Right renal cortex interstitium (tissue), 3 donors: Measurements from ENCODE around the gene COL23A1. TPM values are rescaled to one million over a fixed set of nuclear protein-coding genes. Genes with fewer than 3 reads are reported as not detected.
"Not testable (repeated sequence)": the region's sequence is repeated elsewhere in the genome, so short reads cannot be mapped to it uniquely, and the experiment has no call there.

Source experiments
- DNase-seq, 3 donors: peaks; one replicate each; pipeline ENCODE4 v3.0.0-alpha.2; 2013; ENCODE audit warnings: low read depth in 3 of 3, low spot score in 2 of 3
- polyA plus RNA-seq, 3 donors: library from polyadenylated mRNA; unstranded; fragments of 120-200 nt; gene quantifications; one replicate each; pipeline ENCODE4 v1.2.1, GENCODE V29; 2013; ENCODE audit not compliant: insufficient read length in 3 of 3

The COL23A1 gene
- polyA plus RNA-seq, 3 donors = 4.8 to 5.2 (median 4.9) TPM

DNA sequence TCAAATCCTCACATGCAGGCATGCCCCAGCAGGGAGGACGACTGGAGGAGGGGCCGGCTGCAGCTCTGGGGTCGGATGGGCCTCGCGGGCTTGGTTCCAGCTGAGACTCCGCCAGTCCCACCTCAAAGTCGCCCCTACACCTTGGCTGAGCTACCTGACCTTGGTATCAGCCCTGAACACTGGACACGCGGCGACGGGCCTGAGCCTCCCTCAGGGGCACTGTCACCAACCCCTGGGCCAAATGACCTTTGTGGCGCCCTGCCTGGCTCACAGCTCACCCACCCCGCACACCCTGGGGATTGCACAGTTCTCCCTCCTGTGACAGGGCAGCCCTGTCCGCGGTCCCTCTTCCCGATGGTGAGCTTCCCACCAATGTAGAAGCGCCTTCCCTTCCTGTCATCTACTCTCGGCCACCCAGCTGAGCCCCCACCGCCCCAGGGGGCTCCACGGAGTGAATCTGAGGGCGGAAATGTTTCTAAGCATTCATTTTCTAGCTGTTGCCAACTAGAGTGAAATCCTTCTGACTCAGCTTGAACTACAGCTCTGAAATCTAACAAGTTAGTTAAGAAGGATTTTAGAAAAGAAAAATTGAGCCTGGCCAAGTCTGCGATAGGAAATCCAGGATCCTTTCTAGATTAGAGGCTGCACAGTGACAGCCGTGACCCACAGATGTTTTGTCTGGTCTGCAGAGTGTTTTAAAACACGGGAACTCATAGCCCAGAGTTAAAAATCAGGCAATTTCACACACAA, 218.7 kb downstream of the COL23A1 start:
- DNase-seq = no peak

DNA sequence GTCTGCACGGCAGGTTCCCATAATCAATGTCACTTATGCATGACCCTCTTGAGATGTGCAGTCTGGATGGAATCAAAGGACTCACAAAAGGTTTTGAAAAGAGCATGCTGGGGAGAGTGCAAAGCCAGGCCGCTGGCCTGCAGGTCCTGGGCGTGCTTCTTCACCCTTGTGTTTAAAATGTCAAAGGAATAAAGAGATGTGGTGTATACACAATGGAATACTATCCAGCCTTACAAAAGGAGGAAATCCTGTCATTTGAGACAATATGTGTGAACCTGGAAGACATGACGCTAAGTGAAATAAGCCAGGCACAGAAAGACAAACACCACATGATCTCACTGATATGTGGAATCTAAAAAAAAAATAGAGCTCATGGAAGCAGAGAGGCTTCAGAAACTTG, 220.1 kb downstream of the COL23A1 start:
- no peak for DNase-seq

DNA sequence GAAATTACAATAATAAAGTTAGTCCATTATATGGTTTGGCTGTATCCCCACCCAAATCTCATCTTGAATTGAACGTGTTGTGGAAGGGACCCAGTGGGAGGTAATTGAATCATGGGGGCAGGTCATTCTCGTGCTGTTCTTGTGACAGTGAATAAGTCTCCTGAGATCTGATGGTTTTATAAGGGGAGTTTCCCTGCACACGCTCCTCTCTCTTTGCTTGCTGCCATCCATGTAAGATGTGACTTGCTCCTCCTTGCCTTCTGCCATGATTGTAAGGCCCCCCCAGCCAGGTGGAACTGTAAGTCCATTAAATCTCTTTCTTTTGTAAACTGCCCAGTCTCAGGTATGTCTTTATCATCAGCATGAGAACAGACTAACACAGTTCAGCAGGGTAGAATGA, 220.7 kb downstream of the COL23A1 start:
- DNase-seq = not testable (repeated sequence)

GRCh38 chr5:178368716-178369300, 221.4 kb downstream of the COL23A1 start:
- DNase-seq = no peak

DNA sequence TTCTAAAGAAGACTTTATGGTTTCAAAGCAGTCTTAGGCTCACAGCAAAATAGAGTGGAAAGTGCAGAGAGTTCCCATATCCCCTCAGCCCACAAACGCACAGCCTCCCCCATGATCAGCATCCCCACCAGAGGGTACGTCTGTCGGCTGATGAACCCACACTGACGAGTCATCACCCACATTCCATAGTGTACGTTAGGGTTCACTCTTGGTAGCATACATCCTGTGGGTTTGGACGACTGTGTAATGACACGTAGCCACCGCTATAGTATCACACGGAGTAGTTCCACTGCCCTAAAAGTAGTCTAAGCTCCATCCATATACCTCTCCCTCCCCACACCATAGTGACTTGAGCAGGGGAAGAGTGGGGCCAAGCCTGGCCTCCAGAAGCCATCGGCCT, 221.9 kb downstream of the COL23A1 start:
- no peak for DNase-seq

DNA sequence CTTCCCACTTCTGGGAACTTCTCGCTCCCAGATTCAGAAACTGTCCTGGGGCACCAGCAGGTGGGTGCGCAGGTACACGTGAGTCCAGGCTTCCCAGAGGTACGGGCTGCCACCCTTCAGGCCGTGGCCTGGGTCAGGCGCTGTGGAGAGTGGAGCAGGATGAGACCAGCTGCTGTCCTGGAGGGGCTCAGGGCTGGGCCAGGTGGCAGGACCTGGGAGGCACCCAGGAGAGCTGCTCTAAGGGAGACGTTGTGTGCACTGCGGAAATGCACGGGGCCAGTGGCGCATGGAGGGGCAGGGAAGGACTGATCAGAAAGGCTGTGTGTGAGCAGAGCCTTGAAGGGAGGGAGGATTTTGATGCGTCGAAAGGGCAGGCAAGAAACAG, 222.5 kb downstream of the COL23A1 start:
- no peak for DNase-seq

DNA sequence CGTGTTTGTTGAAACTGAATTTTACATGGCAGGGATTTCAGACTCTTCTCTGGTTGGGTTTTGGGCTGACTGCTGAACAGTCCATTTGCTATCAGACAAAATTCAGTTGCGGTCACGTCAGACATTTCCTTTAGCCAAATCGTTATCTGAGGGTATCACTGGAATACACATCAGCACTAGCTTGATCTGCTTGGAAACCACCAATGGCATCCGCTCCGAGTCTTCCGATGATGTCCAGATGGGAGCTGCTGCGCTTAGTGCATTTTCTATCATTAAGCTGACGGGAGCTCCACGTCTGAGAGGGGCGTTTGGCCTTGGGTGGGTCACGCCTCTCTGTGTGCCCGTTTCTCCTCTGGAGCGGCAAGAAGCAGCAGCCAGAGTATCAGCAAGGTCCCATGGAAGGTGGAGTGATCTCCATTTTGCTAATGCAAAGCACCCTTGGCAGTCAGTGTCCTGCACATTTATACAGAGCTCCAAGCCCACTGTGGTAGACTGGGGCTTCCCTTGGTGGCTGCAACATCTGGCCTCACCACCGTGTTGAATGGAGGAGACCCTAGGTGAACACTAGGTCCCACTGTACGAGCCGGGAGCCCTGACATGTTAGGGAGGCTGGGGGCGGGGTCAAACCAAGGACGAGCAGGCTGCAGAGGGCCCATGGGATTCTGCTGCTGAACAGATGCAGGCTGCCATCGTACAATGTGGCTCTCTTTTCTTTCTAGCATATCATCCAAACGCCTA, 223.0 kb downstream of the COL23A1 start:
- no peak for DNase-seq

GRCh38 chr5:178365501-178366440, 224.4 kb downstream of the COL23A1 start:
- DNase-seq = no peak

GRCh38 chr5:178364326-178364675, 225.9 kb downstream of the COL23A1 start:
- no peak for DNase-seq

GRCh38 chr5:178363501-178364325, 226.5 kb downstream of the COL23A1 start:
- DNase-seq = no peak

DNA sequence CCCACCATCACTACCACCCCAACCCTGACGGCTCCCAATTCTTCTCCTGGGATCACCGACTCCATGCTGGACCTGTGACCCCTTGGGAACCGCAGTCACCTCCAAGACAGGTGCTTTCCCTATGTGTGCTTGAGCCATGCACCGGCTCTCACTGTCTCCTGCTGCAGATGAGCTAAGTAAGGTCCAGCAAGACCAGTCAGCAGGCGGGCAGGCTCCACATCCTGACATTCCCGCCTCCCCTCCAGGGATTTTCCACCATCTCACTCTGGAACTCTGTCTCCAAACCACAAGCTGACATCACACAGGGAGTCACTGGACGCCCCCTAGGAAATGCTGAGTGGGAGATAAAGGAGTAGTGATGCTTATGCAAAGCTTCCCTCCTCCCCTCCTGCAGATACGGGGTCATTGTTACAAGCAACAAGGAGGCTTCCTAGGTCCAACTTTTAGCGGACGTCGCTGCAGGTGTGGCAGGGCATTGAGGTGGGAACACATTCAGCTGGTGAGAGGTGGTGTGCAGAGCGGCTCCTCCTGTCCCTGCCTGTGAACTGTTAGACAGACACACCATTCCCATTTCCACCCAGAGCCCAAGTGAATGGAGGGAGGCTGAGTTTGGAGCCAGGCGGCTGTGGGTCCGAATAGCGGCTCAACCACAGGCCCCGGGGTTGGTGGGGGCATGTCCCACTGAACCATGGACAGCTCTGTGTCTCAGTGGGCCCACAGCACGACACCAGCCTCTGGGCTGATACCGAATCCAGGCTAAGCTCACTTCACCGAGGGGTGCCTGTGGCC, 228.3 kb downstream of the COL23A1 start:
- no peak for DNase-seq

- DNase-seq = no peak
These were observed 229.3 kb downstream of the COL23A1 start for GRCh38 chr5:178360926-178361235.

- no peak for DNase-seq
These were observed 229.8 kb downstream of the COL23A1 start for GRCh38 chr5:178360222-178360925.

- DNase-seq = no peak
These were observed 230.5 kb downstream of the COL23A1 start for GRCh38 chr5:178359738-178360137.

DNA sequence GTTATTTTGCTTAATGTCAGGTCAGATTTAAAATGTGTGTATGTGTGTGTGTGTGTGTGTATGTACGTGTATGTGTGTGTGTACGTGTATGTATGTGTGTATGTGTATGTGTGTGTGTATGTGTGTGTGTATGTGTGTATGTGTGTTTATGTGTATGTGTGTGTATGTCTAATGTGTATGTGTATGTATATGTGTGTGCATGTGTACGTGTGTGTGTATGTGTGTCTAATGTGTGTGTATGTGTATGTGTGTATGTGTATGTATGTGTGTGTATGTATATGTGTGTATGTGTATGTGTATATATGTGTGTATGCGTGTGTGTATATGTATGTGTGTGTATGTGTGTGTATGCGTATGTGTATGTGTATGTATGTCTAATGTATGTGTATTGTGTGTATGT, 232.5 kb downstream of the COL23A1 start:
- no peak for DNase-seq

DNA sequence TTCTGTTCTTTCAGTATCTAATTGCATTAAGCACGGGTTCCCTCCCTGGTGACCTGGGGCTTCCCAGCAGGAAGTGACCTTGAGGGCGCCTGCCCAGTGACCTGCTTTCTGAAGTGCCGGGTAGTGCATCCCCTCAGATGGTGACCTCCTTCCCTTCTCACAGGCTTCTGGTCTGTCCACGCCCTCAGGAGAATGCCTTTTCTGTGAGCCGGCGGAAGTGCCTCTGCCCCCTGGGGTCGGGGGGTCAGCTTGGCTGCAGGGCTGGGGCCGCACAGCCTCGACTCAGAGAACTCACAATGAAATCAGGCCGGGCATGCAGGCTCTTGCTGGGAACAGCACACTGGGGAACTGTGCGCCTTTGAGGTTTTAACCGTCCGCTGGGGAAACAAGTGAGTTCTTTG, 233.1 kb downstream of the COL23A1 start:
- no peak for DNase-seq

GRCh38 chr5:178356431-178356872, 233.7 kb downstream of the COL23A1 start:
- DNase-seq = no peak

DNA sequence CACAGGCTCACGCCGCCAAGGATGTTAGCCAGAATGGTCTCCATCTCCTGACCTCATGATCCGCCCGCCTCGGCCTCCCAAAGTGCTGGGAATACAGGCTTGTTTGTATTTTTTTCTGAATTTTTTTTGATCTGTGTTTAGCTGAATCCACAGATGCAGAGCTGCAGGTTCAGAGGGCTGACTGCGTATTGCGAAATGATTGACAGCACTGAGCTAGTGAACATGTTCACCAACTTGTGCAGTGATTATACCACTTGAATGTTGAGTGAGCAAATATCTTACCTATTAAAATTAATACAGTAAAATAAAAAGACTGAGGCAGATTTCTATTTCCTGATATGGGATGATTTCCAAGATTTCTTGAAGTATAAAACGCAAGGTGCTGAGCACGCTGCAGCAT, 234.5 kb downstream of the COL23A1 start:
- no peak for DNase-seq

- no peak for DNase-seq
These were observed 236.7 kb downstream of the COL23A1 start for GRCh38 chr5:178353461-178353860.
